T-helper 2 cell (primary cell): ENCODE measurements around the gene KIAA0825.

ENCODE experiments used
- DNase-seq, 5 experiments: peaks; one replicate each; pipeline versions ENCODE4 v3.0.0 to v3.0.0-alpha.2; 2012 to 2022

Gene KIAA0825

GRCh38 chr5:94503677-94504076 is 114.7 kb downstream of the KIAA0825 start:
- no peak for DNase-seq

GRCh38 chr5:94501365-94501764 is 117.0 kb downstream of the KIAA0825 start:
- no peak for DNase-seq

DNA sequence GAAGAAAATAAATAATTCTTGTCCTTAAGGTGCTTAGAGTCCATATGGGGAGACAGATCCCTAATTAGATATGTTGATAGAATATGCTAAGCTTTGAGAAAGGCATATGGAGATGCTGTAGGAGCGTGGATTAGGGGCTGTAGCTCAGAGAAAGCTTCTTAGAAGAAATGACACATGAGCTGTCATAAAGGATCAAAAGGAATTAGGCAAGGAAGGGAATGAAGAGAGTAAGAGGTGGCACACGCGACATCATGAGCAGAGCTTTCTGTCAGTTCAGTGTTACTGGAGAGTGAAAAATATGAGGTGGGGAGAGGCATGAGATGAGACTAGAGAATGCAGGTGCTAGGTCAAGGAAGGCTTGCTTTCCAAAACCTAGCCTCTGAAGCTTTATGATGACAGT is 118.6 kb downstream of the KIAA0825 start:
- DNase-seq = no peak

DNA sequence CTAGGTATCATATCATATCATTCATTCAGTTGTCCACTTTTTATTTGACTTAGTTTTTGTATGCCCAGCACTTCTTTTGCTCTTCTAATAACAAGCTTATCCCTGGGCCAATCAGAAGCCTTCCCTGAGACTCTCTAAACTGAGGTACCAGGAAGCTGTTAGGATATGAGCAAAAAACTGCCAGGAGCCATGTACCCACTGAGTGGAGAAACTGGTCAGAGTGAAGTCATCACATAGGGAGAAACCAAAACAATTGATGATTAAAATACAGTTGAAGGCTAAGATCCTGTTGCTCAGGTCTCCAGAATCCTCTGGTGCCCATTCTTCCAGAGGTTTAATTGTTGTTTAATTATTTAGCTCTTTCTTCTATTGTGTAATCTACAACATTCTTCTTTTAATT is 120.2 kb downstream of the KIAA0825 start:
- DNase-seq = no peak

DNA sequence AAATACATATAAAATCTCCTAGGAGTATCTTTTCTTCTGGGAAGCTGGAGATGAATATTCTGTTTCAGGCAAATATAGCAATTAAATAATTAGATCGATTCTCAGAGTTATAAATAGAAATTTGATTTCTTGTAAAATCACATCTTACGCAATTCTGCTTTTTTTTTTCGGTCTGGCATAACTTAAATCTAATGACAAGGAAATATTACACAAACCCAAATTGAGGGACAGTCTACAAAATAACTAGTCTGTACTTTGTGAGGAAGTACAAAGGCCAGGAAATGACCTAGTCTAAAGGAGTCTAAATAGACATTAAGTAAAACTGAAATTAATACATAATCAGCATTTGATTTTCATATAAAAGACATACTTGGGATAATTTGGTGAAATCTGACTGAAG is 133.3 kb downstream of the KIAA0825 start:
- DNase-seq = no peak

- DNase-seq = no peak
These were observed 137.3 kb downstream of the KIAA0825 start for GRCh38 chr5:94481059-94481458.

GRCh38 chr5:94480486-94480885 is 137.9 kb downstream of the KIAA0825 start:
- no peak for DNase-seq

DNA sequence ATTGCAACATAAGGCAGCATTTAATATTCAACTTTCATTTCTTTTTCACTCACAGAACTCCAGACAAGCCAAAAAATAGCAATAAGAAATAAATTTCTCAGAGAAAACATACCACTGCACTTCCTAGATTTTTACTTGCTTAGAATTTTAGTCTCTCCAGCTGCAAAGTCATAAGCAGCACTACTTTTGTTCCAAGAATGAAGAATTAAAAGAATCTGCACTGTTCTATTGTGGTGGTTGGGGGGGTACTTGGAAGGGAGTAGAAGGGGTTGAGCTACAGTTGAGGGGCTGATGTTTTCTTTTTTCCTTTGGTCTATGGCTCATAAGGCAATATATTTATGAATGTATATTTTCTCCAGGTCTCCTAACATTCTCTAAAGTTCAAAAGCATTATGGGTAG is 144.5 kb downstream of the KIAA0825 start:
- DNase-seq = no peak

DNA sequence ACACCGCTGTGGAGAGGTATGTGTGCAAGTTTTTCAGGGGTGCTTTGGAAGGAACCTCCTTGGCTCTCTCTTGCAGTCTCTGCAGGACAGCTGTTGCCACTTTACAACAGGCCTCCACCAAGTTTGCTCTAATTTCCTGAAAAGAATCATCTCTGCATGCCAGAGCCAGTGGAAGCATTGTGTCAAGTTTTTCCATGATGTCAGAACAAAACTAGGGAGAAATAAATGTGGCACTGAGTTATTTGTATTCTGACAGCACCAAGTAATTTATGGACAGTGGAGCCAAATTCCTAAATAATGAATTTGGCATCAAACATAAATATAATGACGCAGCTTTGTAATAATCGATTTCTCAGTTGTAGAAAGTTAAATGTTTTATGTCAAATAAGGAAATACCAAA is 146.9 kb downstream of the KIAA0825 start:
- DNase-seq = no peak

GRCh38 chr5:94470802-94471201 is 147.6 kb downstream of the KIAA0825 start:
- DNase-seq = no peak

GRCh38 chr5:94469894-94470329 is 148.5 kb downstream of the KIAA0825 start:
- no peak for DNase-seq

DNA sequence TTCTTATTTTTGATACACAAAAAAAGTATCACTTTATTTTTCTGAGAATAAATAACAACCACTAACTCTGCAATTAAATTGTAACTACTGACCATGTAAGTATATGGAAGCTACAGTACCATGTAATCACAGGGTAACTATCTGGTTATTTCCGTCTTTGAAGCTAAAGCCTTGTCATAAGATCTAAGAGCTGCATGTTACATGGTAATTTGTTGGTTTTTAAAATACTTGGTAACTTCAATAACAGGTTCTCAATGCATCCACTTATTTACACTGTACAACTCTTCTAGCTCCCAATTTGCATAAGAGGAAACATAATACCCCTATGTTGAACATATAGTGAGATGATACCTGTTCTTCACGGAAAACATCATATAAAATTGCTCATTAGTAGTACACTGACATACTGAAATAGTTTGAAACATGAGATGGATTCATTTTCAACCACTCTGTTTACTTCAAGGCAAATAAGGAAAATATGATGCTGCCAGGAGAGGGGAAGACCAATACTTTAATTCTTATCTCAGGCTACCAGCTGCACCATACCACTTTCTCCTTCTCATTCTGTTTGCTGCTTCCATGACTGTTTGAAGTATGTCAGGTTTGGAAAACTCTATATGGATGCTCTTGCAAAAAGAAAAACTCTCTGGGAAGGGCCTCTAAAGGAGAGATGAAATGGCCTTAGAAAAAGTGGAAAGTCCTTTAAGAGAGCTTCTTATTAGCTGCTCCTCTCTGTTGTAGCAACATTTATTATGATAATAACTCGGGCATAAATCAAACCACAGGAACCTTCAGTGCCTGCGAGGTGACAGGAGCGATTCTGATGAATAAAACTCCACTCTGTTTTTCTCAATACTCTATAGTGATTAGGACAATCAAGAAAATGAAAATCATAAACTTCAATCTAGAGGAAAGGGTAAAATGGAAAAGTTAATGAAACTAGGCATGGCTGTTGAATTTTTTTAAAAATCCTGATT is 150.2 kb downstream of the KIAA0825 start:
- DNase-seq = no peak

DNA sequence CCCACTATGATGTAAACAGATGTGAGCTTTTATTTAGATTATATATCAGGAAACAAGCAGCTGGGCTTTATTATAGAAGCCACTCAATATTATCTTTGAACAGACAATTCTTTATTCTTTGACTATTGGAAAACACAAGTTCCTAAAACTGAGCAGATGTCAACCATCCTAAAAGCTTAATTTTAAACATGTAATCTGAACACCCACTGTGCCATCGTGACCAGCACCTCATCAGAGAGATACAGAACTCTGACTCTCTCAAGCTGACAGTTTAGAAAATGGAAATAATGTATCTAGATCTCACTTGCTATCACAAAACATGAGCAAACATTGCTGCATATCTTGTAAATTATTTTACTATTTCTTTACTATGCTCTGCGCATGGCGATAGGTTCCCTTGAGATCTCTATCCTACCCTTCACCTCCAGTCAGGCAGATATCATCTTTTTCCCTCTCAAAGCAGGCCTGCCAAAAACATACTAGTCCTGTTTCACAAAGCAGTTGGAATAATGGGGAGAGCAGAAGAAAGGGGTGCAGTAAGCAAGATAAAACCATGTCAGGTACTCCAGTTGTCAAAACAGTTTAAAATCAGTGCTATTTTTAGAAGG is 151.0 kb downstream of the KIAA0825 start:
- DNase-seq = no peak

DNA sequence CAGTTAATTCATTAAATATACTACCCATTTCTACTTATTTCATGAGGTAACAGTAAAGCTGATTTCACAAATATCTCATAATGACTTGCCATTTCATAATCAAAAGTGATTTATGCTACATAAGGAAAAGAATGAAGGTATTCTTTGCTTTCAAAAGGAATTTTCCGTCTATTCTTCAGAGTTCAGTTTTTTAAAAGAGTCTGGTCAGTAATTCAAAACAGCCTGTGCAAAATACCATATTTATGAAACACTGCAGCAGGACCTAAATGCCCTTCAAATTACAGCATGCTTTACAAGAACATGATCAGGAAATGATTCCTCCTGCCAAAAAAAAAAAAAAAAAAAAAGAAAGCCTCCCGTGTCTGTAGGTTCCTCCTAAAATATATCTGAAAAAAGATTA is 154.7 kb downstream of the KIAA0825 start:
- no peak for DNase-seq

- no peak for DNase-seq
These were observed 157.3 kb downstream of the KIAA0825 start for GRCh38 chr5:94461131-94461530.

GRCh38 chr5:94459915-94460314 is 158.5 kb downstream of the KIAA0825 start:
- DNase-seq = no peak

DNA sequence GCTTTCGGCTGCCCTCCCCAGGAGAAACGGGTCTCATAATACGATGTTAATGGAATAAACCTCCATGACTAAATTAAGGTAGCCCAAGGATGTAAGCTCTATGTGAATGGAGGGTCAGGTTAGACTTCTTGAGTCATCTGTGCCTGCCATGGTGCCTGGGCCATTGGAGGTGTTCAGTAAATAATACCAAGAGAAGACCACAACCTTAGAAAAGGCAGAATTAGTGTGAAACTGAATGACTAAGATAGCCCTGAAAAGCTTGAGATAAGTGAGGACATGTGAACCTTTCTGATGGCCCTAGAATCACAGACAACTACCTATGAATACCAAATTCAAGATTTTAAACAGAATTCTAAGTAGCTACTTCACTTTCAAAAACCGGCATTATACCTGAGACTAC is 160.6 kb downstream of the KIAA0825 start:
- peak in 1 of 5 experiments; percentile 3 for DNase-seq

DNA sequence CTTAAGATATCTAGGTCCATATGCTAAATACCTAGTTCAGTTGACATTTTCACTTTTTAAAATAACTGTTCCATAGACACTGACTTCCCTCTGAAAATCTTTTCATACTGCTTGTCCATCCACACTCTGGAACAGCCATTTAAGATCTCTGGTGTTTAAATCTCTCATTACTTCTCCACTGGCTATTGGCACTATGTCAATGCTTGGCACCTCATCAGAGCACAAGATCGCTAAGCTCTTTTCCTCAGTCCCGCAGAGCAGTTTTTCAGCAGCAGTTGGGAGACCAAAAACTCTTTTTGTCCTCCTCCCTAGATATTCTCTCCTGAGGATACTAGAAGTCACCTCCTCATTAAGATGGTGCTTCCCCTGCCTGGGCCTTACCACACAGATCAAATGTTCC is 172.7 kb downstream of the KIAA0825 start:
- no peak for DNase-seq

- DNase-seq = no peak
These were observed 175.4 kb downstream of the KIAA0825 start for GRCh38 chr5:94442991-94443390.

DNA sequence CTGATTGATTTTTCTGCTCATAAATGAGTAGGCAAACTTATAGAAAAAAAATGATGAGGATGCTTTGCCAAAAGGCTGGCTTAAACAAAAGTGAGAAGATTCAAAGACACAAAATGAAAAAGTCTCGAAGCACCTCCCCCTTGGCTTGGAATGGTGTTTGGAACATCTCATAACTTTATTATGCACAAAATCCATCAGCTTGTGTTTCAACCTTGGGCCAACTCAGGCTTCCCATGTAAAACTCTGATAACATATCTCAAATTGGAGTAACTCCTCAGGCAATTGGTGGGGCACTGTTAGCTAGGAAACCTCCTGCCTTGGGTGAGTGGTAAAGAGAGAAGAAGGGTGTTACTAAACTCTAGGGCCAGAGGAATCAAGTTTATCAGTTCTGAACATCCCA is 176.3 kb downstream of the KIAA0825 start:
- DNase-seq = no peak

DNA sequence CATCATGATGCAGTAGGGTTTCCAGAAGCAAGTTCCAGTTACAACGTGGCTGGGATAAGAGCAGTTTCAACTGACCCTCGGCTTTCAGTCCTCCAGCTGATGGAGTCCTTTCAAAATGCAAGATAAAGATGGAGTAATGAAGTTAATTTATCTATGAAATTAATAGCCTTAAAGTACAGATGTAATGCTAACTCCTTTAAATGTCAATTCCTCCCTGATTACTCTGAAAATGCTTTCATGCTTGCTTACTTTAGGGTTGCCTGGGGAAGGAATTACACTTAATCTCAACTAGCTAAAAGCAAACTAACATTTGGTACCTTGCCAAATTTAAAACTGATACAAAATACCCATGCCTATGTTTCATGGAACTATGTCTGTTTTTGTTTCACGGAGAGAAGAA is 178.4 kb downstream of the KIAA0825 start:
- DNase-seq = no peak

GRCh38 chr5:94433397-94434163 is 184.8 kb downstream of the KIAA0825 start:
- no peak for DNase-seq

DNA sequence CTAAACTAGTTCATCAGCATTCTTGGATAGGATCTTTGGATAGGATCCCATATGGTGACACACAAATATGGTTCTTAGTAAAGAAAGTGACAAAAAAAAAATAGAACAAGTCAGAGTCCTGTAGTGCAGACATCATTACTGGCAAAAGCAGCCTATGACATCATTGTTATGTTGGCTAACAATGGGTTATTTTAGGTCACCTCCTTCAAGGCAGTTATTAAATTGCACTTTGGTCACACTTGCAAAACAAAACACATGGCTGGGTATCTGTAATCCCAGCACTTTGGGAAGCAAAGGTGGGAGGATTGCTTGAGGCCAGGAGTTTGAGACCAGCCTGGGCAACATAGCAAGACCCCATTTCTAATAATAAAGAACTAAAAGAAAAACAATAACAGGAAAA is 185.9 kb downstream of the KIAA0825 start:
- no peak for DNase-seq
